Esophagus muscularis mucosa (tissue), 4 donors: Measurements from ENCODE around the gene VWA1.

Source experiments
- EP300 ChIP-seq: sonication (generic); formaldehyde crosslinking; IDR thresholded peaks from one replicate; pipeline ENCODE4 v1.6.1; 2017; ENCODE audit warnings: antibody characterized with exemption
- POLR2AphosphoS5 ChIP-seq, 2 donors: sonication (generic); formaldehyde crosslinking; IDR thresholded peaks; one replicate each; pipeline ENCODE4 v1.6.1; 2017; ENCODE audit warnings: antibody characterized with exemption in 2 of 2
- TF ChIP-seq, protein P1 (sequence below), 3 experiments: fragments of 200-600 bp in 2 of 3; fragments of 450-650 bp in 1 of 3; sonication (generic) in 2 of 3; IDR thresholded peaks; one replicate each; pipeline ENCODE4 v1.5.1; 2017 to 2019; ENCODE audit warnings: antibody characterized with exemption in 3 of 3, mild to moderate bottlenecking in 2 of 3, moderate library complexity in 1 of 3

DNA sequence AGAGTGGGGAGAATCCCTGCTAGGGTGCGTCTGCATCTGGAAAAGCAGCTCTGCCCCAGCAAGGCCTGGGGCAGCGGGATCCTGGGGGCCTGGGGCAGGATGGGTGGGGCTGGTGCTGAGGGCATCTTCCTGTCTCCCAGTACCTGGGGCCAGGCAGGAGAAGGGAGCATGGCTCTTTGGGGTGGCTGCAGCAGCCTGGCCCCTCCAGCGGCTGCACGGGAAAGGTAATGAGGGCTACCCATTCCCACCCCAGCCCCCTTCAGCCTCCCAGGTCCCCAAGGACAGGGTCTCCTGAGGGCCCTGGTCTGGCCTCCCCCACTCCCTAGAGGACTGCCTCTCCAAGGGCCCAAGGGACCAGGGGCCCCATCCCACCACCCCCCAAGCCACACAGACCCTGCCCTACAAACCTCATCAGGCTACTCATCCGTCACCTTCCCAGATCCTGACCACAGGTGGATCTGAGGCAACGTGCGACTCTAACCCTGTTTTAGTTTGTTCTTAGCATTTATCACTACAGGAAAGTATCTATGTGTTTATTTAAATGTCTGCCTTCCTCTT is 13.5 kb upstream of the VWA1 start:
- TF ChIP-seq, protein P1, sequence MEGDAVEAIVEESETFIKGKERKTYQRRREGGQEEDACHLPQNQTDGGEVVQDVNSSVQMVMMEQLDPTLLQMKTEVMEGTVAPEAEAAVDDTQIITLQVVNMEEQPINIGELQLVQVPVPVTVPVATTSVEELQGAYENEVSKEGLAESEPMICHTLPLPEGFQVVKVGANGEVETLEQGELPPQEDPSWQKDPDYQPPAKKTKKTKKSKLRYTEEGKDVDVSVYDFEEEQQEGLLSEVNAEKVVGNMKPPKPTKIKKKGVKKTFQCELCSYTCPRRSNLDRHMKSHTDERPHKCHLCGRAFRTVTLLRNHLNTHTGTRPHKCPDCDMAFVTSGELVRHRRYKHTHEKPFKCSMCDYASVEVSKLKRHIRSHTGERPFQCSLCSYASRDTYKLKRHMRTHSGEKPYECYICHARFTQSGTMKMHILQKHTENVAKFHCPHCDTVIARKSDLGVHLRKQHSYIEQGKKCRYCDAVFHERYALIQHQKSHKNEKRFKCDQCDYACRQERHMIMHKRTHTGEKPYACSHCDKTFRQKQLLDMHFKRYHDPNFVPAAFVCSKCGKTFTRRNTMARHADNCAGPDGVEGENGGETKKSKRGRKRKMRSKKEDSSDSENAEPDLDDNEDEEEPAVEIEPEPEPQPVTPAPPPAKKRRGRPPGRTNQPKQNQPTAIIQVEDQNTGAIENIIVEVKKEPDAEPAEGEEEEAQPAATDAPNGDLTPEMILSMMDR (IDR thresholded peaks at IDR 0.05) = no peak
- TF ChIP-seq EP300 = no peak
- TF ChIP-seq POLR2AphosphoS5 (IDR thresholded peaks at IDR 0.05) = no peak
